Left ventricle myocardium superior (tissue), 1 donor: ENCODE results near the gene ZNF692. TPM values are rescaled to one million over a fixed set of nuclear protein-coding genes. Genes with fewer than 3 reads are reported as not detected.
"Not testable (repeated sequence)": the region's sequence is repeated elsewhere in the genome, so short reads cannot be mapped to it uniquely, and the experiment has no call there.

Experiments used
- ATAC-seq: fragments of 200-7000 bp; cut with Tn5 transposase; one replicate; pipeline ENCODE4 v1.9.1; 2020; ENCODE audit warnings: mild to moderate bottlenecking, moderate library complexity
- DNase-seq: peaks from one replicate; pipeline ENCODE4 v3.0.0-alpha.2; 2020
- intact Hi-C: fragments of 100-400 bp; cut with micrococcal nuclease; formaldehyde crosslinking; loops from one replicate; pipeline ENCODE4 v1.11.0; 2022
- total RNA-seq: library from RNA; stranded (reverse); fragmentation: NEBNext Ultra II Directional; extraction: Animal tissue kit (Norgen Biotek cat#: 25700); gene quantifications from one replicate; pipeline ENCODE4 v1.2.1, GENCODE V29; 2021
- donor health status: DM: no; HTN: yes; CAD: no; lungs with severe emphysema.

ZNF692 gene
- total RNA-seq, 1 donor from 2014 or later, result 27.1 TPM

DNA sequence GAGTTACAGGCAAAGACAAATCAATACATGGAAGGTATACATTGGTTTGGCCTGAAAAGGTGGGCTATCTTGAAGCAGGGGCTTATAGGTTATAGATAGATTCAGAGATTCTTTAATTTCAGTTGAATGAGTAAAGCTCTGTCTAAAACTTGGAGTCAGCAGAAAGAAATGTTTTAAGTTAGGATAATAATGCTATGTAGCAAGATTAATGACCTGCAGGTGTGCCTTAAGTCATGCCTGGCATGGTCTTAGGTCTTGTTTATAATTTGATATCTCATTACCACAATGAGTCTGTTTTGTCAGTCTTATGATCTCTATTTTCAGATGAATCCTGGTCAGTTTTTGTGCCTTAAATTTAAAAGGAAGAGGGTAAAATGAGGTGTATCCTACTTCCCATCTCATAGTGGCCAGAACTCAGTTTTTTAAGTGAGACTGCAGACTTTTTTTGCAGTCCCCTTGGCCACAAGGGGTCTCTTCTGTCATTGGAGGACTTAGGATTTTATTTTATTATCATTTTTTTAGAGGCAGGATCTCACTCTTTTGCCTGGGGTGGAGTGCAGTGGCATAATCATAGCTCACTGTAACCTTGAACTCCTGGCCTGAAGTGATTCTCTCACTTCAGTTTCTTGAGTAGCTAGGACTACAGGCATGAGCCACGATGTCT lies 25.9 kb upstream of the ZNF692 start:
- ATAC-seq (no peak), DNase-seq (no peak)
- intact Hi-C loops, result no loop called here

DNA sequence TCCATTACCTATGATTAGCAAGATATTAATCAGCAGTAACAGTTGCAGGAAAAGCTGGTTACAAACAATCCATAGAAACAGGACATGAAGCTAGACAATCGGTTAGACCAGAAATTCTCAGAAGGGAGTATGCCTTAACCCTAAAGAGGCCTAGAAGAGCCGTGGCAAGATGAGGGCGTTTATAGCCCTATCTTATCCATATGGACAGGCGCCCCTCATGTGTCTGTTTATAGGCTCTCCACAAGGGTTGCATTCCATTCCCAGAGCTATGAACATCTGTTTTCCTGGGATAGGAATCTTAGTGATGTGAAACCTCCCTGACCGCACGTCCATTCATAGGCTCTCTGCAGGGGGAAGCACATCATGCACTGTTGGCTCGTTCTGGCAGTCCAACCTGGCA lies 23.5 kb upstream of the ZNF692 start:
- ATAC-seq, intact Hi-C loops, DNase-seq: not testable (repeated sequence)

DNA sequence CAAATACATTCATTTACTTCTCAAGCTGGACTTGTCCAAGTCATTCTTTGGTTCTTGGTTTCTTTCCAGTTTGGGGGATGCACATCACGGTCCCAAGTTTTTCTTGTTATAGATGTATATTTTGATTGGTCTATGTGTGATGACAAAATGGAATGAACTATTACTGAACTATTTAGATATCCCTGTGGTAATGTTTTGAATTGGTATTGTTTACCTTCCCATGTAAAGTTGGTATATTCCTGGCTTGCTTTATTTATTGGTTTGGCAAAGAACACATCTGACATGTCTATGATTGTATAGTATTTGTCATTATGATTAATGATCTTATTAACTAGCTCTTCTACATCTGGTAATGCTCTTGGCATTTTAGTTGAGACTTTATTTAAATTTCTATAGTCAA lies 22.4 kb upstream of the ZNF692 start:
- ATAC-seq, result no peak
- no peak for DNase-seq
- intact Hi-C loops, result no loop called here

DNA sequence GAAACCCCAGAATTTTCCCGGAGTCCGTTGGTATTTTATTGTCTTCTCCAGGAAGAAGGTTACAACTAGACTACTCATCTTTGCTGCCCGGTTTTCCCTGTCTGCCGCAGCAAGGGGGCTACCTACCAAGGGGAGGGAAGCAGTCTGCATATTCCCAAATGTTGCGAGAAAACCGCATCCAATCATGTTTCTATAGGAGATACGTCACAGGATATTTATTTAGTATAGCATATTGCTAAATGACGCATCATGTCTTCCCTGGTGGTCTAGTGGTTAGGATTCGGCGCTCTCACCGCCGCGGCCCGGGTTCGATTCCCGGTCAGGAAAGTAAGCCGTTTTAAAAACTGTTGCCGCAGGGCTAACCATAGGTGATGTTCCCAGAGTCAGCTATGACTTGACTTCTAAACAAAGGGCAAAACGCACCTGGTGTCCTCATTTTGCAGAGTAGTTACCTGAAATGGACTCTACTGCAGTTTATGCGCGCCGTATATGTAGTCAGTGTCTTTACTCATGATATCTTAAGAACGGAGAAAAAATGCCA lies 15.2 kb upstream of the ZNF692 start:
- peak; percentile 77 for ATAC-seq
- intact Hi-C loops, result no loop called here
- DNase-seq, result peak; percentile 74

DNA sequence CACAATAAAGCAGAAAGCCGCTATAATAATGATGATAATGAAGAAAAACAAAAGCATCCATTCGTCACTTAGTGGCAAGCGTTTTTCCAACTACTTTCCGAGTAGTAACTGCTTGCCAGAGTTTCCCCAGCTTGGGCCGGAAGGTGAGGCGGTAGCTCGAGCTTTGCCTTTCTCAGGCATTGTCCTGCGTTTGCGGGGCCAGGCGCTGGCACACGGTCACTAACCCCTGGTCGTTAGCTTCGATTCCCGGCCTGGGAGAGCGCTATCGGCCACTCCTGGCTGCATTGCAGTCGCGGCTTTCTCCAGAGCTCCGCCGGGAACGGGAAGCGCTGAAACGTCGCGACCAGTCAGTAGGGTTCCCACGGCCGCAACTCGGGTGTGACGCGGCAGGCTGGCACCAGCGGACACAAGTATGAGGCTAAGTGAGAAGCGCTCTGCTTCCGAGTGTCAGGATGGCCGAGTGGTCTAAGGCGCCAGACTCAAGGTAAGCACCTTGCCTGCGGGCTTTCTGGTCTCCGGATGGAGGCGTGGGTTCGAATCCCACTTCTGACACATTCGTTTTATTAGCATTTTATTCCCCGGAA lies 14.6 kb upstream of the ZNF692 start:
- ATAC-seq, result peak; percentile 95
- DNase-seq, result peak; percentile 94
- intact Hi-C loops, result no loop called here

DNA sequence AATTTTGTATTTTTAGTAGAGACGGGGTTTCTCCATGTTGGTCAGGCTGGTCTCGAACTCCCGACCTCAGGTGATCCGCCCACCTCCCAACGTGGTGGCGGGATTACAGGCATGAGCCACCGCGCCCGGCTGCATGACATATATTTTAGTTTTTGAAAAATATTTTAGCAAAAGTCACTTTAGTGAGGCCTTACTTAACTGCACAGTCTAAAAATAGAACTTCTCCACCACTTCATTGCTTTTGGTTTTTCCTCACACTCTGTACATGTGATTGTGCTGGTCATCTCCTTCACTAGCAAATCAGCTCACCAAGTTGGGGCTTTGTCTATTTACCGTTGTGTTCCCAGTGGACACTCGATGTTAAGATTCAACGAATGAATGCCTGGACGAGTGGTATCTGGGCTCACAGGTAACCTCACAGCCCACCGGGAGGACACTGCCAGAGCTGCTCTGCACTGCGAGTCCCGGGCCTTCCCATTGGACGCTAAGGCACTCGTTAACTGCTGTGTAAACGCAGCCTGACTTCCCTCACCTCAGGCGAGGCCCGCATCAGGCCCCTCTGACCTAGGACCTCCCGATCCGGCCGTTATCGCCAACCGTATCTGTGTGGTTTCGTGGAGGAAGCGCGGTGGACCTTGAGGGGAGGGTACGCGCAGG lies 14.0 kb upstream of the ZNF692 start:
- DNase-seq, result peak; percentile 65
- intact Hi-C loops, result no loop called here
- ATAC-seq, result peak; percentile 76

DNA sequence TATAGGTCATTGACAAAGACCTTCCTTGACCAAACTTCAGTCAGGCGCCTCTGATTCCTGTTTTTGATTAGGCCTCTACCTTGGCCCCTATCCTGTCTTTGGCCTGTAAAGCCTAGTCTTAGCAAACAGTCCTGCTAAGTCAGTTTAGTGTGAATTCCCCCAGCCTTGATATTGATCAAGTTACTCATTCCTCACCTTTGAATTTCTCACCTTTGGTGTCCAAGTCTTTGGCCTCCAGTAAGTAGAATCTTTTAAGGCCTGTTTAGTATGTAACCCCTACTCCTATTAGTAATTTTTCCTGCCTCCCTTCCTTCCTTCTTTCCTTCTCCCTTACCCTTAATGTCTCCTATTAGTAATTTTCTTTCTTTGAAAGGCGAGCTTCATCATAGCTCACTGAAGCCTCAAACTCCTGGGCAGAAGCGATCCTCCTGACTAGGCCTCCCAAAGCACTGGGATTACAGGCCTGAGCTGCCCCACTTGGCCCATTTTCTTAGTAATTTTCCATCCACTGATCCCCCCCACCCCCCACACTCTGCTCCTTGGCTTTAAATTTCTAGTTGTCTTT lies 13.0 kb upstream of the ZNF692 start:
- no peak for ATAC-seq
- intact Hi-C loops, result no loop called here
- no peak for DNase-seq

DNA sequence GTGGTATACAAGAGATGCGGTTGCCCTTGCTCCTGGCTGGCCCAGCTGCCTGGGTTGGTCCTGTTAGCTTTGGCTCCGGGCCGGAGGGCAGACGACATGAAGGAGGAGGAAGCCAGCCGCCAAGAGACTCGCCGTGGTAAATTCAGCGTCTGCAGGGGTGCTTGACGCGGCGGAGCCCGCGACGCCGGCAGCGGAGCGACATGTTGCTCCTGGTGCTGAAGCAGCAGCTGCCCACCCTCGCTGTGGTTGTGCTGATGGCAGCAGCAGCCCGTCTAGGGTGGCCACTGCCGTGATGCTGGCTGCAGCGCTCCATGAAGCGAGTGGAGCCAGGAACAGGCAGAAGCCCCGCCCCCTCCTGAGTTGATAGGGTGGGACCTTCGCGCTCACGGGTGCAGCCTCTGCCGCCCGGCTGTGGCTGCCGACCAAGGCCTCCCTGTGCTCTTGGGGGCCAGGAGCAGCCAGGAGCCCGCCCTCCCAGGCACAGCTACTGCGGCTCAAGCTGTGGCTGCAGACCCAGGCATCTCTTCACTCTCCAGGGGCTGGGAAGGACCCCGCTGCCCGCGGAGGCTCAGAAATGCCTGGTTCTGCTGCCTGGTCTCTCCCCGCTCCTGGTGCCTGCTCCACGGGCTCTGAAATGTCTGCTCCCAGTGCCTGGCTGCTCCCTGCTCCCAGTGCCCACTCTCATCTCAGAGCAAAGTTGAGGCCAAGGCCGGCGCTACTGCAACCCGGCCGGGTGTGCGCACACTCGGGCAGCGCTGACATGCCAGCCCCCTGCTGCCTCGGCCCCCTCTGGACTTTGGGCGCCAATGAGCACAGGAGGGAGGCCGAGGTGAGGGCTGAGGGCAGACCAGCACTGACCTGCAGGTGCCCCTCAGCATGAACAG lies 4.4 kb upstream of the ZNF692 start:
- intact Hi-C loops, result no loop called here
- peak; percentile 94 for DNase-seq
- ATAC-seq, result peak; percentile 81

DNA sequence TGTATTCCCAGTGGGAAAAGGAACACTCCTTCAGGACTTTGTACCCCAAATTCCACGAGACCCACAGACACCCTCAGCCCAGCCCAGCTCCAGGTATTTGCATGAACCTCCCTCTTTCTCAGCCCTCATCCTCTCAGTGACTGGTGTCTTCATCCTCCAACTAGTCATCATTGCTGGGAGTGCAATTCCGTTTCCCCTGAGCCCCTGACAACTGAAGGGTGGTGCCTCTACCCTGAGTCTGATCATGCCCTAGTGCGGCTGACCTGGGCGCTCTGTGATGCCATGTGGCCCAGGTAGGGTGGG lies 3.8 kb upstream of the ZNF692 start:
- intact Hi-C loops, result no loop called here
- ATAC-seq (no peak), DNase-seq (no peak)

DNA sequence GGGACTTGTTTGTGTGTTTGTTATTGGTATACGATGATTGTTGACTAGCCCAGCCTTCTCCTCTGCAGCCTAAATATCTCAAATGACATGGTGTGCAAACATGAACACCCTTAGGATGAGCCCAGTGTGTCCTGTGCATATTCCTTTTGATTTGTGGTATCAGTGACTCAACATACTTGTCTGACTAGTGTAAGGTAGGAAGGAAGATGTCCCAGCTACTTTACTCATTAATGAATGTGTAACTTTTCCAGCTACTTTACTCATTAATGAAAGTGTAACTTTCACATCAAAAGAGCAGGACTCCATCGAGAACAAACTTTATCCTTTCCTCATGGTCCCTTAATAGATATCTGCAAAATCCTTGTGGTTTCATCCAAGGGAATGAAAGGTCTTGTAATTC lies 2.7 kb upstream of the ZNF692 start:
- DNase-seq (no peak), ATAC-seq (no peak)
- intact Hi-C loops, result no loop called here

DNA sequence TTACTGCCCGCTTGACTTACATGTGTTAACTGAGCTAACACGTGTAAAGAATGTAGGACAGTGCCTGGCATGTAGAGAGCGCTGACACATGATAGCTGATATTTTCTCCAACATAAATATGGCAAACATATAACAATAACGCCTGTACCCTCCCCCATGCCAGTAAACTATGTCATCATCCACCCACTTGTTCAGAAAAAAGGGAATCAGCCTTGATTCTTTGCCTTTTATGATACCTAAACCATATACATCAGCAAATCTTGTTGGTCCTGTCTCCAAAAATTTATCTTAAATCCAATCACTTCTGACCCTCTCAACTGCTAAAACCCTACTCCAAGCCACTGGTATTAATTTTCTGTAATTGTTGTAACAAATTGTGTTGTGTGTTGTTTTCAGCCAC lies 1.1 kb upstream of the ZNF692 start:
- intact Hi-C loops, result no loop called here
- no peak for ATAC-seq
- DNase-seq, result no peak

DNA sequence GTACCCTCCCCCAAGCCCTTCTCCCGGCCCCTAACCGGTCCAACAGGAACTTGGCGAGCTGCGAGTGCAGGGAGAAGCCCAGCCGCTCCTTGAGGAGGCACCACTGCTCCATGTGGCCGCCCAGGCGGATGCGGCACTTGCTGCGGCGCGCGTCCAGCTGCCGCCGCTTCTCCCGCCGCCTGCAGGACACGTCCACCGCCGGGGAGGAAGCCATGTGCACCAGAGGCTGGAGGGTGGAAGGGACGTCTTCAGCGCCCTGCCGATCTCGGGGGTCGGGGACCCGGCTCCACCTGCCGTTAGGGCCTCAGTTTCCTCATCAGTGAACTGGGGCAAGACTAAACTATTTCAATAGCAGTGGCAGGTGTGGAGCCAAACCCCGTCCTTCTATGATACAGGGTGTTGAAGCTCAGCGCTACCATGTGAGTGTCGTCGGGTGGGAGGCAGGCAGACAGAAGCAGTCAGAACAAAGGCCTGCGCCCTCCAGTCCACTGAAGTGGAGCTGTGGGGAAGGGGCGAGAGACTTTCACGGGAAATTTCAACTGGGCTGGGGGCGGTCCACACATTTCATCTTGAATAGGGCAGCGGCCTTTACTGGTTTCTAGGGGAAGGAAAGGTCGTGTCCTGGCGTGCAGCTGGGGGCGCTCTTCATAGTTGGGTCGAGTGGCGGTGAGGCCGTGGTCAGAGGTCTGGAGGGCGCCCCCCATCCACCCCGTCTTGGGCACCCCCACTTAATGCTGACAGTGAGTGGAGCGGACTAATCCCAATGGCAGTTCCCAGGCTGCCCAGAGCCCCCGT lies 592 bp downstream of the ZNF692 start:
- peak; percentile 65 for ATAC-seq
- DNase-seq, result peak; percentile 79
- intact Hi-C loops, result no loop called here

DNA sequence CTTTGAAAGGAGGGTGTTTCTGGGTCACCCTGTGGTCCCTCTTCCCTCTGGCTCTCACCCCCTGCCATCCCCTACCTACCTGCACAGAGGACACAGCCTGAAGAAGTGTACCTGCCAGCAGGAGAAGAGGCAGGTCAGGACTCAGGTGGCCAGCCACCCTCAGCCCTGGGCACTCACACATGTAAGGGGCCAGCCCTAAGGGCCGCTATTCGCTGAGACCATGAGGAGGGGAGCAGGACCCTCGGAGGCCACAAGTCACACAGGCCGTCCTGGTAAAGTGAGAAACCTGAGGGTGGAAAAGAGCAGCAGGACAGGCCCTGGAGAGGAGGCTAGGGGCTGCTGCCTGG lies 1.2 kb downstream of the ZNF692 start:
- intact Hi-C loops, result no loop called here

DNA sequence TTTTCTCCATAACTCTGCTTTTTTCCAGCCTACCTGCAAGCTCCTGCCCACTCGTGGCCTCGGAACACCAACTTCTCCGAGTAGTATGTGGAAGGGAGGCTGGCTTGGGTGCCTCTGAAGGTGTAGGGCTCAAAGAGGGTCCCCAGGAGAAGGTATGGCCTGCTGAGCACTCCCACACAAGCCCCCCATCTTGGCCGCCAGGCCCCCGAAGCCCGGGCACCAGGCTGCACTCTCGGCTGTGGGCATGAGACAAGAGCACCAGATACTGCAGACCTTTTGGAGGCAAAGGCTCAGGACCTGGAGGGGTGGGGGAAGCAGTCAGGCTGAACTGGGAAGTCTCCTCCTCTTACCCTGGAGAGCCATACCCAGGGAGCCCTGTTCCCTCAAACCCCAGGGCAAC lies 1.7 kb downstream of the ZNF692 start:
- ATAC-seq (no peak), DNase-seq (no peak)
- intact Hi-C loops, result no loop called here

More for the DNA sequence above, 1.2 kb downstream of the ZNF692 start:
- DNase-seq (no peak), ATAC-seq (no peak)

DNA sequence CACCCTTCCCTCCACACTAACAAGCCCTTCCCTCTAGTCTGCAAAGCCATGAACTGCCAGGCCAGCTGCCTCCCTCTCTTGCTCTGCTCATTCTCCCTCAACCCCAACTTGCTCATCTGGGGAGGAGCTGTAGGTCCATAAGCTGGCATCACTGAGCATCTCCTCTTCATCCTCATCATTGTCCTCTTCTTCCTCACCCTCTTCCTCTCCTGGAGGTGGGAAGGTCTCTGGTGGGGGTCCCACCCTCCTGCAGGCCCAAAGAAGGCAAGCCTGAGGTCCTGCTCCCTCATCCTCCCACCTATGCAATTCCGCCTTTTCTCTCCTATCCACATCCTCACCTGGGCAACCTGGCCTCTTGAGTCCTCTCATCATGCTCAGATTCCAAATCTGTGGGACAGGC lies 2.7 kb downstream of the ZNF692 start:
- DNase-seq (no peak), ATAC-seq (no peak)
- intact Hi-C loops, result no loop called here

DNA sequence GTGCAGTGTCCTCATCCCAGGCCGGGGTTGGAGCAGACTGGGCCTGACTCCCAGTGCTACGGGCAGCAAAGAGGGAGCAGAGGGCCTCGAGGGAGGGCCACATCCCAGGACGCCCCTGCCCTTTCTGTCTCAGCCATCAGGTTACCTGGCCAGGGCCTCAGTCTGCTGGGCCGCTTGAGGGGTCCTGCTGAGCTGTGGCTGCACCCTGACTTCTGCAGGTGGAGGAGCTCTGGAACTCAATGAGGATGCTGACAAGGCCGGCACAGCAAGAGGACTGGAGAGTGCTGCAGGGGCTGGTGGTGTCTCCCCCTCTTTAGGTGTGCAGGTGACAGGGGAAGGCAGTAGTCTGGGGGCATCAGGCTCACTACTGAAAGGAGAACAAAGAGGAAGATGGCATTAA lies 3.3 kb downstream of the ZNF692 start:
- intact Hi-C loops, result no loop called here
- ATAC-seq (no peak), DNase-seq (no peak)

DNA sequence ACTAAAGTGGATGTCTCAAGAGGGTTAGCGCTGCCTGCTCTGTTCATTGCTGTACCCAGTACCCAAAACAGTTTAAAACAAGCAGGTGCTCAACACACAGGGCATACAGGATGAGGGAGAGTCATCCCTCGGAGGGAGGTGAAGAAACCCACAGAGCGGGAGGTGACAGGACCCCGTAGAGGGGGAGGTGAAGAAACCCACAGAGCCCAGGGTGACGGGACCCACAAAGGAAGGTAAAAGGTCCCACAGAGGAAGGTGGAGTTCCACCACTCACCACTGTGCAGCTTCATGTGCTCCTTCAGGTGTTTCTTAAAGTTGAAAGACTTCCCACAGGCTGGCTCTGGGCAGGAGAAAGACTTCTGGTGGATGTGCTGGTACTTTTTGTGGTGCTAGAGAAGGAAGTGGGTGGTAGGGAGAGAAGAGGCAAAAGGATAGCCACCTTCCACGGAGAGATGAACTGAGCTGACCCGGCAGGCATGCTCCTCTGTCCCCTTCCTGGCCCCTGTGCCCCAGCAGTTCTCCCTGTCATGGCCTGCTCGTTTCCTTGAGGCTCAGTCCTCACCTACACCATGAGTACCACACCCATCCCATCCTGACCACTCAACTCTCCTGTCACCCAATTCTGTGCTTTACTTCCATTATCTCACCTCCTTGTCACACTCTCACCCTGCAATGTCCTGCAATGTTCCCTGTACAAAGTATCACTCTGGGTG lies 5.1 kb downstream of the ZNF692 start:
- ATAC-seq (no peak), DNase-seq (no peak)
- intact Hi-C loops, result no loop called here
